Gastrocnemius medialis (tissue), 4 donors: ENCODE results near the gene SLC24A3.
"Not testable (repeated sequence)": the region's sequence is repeated elsewhere in the genome, so short reads cannot be mapped to it uniquely, and the experiment has no call there.

Experiments used
- POLR2A ChIP-seq, 2 donors: fragments of 450-650 bp; IDR thresholded peaks; one replicate each; pipeline ENCODE4 v1.6.1; 2017; ENCODE audit warnings: antibody characterized with exemption in 2 of 2, mild to moderate bottlenecking in 2 of 2, moderate library complexity in 2 of 2
- TF ChIP-seq, protein P1 (sequence below), 5 experiments: fragments of 450-650 bp in 3 of 5; fragments of 200-600 bp in 2 of 5; sonication (generic) in 2 of 5; IDR thresholded peaks in 4 of 5; conservative IDR thresholded peaks in 1 of 5; 1 replicate in 4 of 5; 2 replicates in 1 of 5; pipeline ENCODE4 v1.5.1; 2016 to 2019; ENCODE audit warnings: antibody characterized with exemption in 5 of 5, mild to moderate bottlenecking in 3 of 5, moderate library complexity in 3 of 5

DNA sequence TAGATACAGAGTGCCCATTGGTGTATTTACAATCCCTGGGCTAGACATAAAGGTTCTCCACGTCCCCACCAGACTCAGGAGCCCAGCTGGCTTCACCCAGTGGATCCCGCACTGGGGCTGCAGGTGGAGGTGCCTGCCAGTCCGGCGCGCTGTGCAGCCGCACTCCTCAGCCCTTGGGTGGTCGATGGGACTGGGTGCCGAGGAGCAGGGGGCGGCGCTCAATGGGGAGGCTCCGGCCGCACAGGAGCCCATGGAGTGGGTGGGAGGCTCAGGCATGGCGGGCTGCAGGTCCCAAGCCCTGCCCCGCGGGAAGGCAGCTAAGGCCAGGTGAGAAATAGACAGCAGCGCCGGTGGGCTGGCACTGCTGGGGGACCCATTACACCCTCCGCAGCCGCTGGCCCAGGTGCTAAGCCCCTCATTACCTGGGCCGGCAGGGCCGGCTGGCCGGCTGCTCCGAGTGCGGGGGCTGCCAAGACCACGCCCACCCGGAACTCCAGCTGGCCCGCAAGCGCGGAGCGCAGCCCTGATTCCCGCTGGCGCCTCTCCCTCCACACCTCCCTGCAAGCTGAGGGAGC, 427.1 kb downstream of the SLC24A3 start:
- TF ChIP-seq, protein P1, sequence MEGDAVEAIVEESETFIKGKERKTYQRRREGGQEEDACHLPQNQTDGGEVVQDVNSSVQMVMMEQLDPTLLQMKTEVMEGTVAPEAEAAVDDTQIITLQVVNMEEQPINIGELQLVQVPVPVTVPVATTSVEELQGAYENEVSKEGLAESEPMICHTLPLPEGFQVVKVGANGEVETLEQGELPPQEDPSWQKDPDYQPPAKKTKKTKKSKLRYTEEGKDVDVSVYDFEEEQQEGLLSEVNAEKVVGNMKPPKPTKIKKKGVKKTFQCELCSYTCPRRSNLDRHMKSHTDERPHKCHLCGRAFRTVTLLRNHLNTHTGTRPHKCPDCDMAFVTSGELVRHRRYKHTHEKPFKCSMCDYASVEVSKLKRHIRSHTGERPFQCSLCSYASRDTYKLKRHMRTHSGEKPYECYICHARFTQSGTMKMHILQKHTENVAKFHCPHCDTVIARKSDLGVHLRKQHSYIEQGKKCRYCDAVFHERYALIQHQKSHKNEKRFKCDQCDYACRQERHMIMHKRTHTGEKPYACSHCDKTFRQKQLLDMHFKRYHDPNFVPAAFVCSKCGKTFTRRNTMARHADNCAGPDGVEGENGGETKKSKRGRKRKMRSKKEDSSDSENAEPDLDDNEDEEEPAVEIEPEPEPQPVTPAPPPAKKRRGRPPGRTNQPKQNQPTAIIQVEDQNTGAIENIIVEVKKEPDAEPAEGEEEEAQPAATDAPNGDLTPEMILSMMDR (IDR thresholded peaks at IDR 0.05 in 4 of 5, conservative IDR thresholded peaks at IDR 0.05 in 1 of 5): not testable (repeated sequence)
- not testable (repeated sequence) for TF ChIP-seq POLR2A (IDR thresholded peaks at IDR 0.05)
